PC-9 (cell line): ENCODE measurements around the gene SP1. TPM values are rescaled to one million over a fixed set of nuclear protein-coding genes. Genes with fewer than 3 reads are reported as not detected.
"Not testable (repeated sequence)": the region's sequence is repeated elsewhere in the genome, so short reads cannot be mapped to it uniquely, and the experiment has no call there.

ENCODE experiments used
- BruUV-seq: library from RNA; stranded (reverse); fragments of 400-500 nt; replicated peaks from 2 replicates; lab custom pipeline; 2021; lab: Mats Ljungman, UMichigan
- CTCF ChIA-PET: fragments of 300-600 bp; sonication (Branson Sonifier 250); formaldehyde crosslinking; loops from one replicate; lab custom pipeline; 2022; ENCODE audit warnings: antibody characterized with exemption; lab: Charles Lee
- POLR2A ChIA-PET: fragments of 300-600 bp; sonication (Branson Sonifier 250); formaldehyde crosslinking; loops from one replicate; lab custom pipeline; 2022; ENCODE audit warnings: antibody characterized with exemption; ENCODE audit not compliant: unreplicated experiment; lab: Charles Lee
- DNase-seq, 2 experiments: peaks; one replicate each; pipeline versions ENCODE4 v3.0.0 to v3.0.0-alpha.2; 2015 to 2022; ENCODE audit warnings: mixed read lengths in 1 of 2
- H2AFZ ChIP-seq: fragments of 200-600 bp; sonication (generic); 2 replicates; pipeline ENCODE4 v1.8.1; 2017; ENCODE audit warnings: antibody characterized with exemption
- H3F3A ChIP-seq: fragments of 200-600 bp; sonication (generic); 2 replicates; pipeline ENCODE4 v1.8.1; 2017; ENCODE audit warnings: antibody characterized with exemption, mild to moderate bottlenecking, low read depth; ENCODE audit not compliant: insufficient read depth
- H3K27ac ChIP-seq: fragments of 200-600 bp; sonication (generic); 2 replicates; pipeline ENCODE4 v1.6.1; 2016; ENCODE audit warnings: mixed run types
- H3K27me3 ChIP-seq: fragments of 200-600 bp; sonication (generic); 2 replicates; pipeline ENCODE4 v1.6.1; 2016; ENCODE audit warnings: low read depth, mixed run types; ENCODE audit not compliant: insufficient read depth
- H3K36me3 ChIP-seq: fragments of 200-600 bp; sonication (generic); 2 replicates; pipeline ENCODE4 v1.6.1; 2016; ENCODE audit warnings: low read depth, mixed run types
- H3K4me1 ChIP-seq: fragments of 200-600 bp; sonication (generic); replicated peaks from 2 replicates; pipeline ENCODE4 v1.6.1; 2016; ENCODE audit warnings: mixed run types; ENCODE audit not compliant: insufficient read depth
- H3K4me2 ChIP-seq: fragments of 200-600 bp; sonication (generic); 2 replicates; pipeline ENCODE4 v1.6.1; 2017; ENCODE audit warnings: mixed run types
- H3K4me3 ChIP-seq: fragments of 200-600 bp; sonication (generic); 2 replicates; pipeline ENCODE4 v1.6.1; 2016; ENCODE audit warnings: mixed run types
- H3K79me2 ChIP-seq: fragments of 200-600 bp; sonication (generic); 2 replicates; pipeline ENCODE4 v1.6.1; 2017; ENCODE audit warnings: low read depth, mixed run types
- H3K9me2 ChIP-seq: fragments of 200-600 bp; sonication (generic); 2 replicates; pipeline ENCODE4 v1.8.1; 2017; ENCODE audit warnings: mild to moderate bottlenecking; ENCODE audit not compliant: insufficient read depth
- H3K9me3 ChIP-seq: fragments of 200-600 bp; sonication (generic); 2 replicates; pipeline ENCODE4 v1.8.1; 2016; ENCODE audit warnings: low read depth; ENCODE audit not compliant: insufficient read depth
- H4K20me1 ChIP-seq: fragments of 200-600 bp; sonication (generic); 2 replicates; pipeline ENCODE4 v1.8.1; 2017; ENCODE audit not compliant: insufficient read depth
- EZH2 ChIP-seq: fragments of 200-600 bp; sonication (generic); IDR thresholded peaks from 2 replicates; pipeline ENCODE4 v1.8.0; 2017; ENCODE audit warnings: antibody characterized with exemption, low read depth
- intact Hi-C: fragments of 100-400 bp; cut with micrococcal nuclease; formaldehyde crosslinking; loops from one replicate; pipeline ENCODE4 v1.10.0; 2022; ENCODE audit not compliant: unreplicated experiment
- total RNA-seq: library from RNA; stranded (reverse); gene quantifications from 2 replicates; pipeline ENCODE4 v1.2.3, GENCODE V29; 2021
- TF ChIP-seq, protein P1 (sequence below): fragments of 200-600 bp; sonication (generic); conservative IDR thresholded peaks from 2 replicates; pipeline ENCODE4 v1.6.1; 2017; ENCODE audit warnings: mixed run types, antibody characterized with exemption, mild to moderate bottlenecking, moderate library complexity

Gene SP1
- total RNA-seq, 1 experiment from 2014 or later = 118 TPM

DNA sequence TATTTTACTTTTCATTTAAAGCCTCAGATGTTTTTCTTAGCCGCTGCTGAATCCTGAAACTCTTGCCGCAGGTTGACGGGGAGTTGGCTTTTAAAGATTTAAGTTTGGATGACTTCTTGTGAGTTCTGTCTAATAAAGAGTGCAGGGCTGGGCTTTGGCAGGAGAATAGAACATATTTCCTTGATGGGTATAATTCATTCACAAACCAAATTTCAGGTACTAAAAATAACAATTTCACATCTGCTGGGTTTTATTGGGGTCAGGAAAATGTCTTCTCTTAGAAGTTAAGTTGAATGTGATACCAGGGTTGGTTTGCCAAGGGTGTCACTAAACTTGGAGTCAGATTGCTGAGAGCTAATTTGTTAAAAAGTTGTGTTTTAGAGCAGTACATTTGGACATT, 9.7 kb downstream of the SP1 start:
- peak overlapping the region; percentile 34 for H3K4me2 ChIP-seq
- H3K27ac ChIP-seq = 0 out of 2 replicates have a peak overlapping the region, but pooled peaks have one; percentile 21
- H3K36me3 ChIP-seq = peaks cover 47% of the 10 kb centered on the region
- DNase-seq = no peak
- ChIA-PET POLR2A (no interaction called here), CTCF (interaction anchor here (0.6 kb wide), 1 partner anchor 15 kb away, joined by 3 read pairs; no protein-coding TSS in a partner anchor)
- H3K9me2 ChIP-seq = no peaks in the 10 kb centered on the region
- H4K20me1 ChIP-seq = peaks cover 81% of the 10 kb centered on the region
- peaks cover 95% of the 10 kb centered on the region for H3K79me2 ChIP-seq
- H3F3A ChIP-seq = peaks cover 19% of the 10 kb centered on the region; the same call in 1 of the 2 replicates
- H2AFZ ChIP-seq = no peak overlapping the region
- peaks cover 62% of the 10 kb centered on the region for H3K4me1 ChIP-seq
- H3K9me3 ChIP-seq = no peaks in the 10 kb centered on the region
- no TSS peak for BruUV-seq
- intact Hi-C loops = no loop called here
- TF ChIP-seq, protein P1, sequence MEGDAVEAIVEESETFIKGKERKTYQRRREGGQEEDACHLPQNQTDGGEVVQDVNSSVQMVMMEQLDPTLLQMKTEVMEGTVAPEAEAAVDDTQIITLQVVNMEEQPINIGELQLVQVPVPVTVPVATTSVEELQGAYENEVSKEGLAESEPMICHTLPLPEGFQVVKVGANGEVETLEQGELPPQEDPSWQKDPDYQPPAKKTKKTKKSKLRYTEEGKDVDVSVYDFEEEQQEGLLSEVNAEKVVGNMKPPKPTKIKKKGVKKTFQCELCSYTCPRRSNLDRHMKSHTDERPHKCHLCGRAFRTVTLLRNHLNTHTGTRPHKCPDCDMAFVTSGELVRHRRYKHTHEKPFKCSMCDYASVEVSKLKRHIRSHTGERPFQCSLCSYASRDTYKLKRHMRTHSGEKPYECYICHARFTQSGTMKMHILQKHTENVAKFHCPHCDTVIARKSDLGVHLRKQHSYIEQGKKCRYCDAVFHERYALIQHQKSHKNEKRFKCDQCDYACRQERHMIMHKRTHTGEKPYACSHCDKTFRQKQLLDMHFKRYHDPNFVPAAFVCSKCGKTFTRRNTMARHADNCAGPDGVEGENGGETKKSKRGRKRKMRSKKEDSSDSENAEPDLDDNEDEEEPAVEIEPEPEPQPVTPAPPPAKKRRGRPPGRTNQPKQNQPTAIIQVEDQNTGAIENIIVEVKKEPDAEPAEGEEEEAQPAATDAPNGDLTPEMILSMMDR = no peak
- TF ChIP-seq EZH2 = no peak
- H3K27me3 ChIP-seq = no peaks in the 10 kb centered on the region
- no peak overlapping the region for H3K4me3 ChIP-seq

DNA sequence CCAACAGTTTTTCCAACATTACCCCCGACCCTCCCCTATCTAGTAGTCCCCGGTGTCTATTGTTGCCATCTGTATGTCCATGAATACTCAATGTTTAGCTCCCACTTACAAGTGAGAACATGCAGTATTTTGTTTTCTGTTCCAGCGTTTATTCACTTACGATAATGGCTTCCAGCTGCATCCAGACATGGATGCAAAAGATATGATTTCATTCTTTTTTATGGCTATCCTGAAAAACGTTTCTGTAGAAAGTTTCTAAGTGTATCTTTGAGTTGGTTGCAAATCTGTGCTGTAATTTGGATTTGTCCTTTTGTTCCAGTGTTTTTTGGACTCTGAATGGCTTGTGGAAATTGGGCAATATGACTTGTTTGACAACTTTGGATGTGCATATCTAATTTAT, 11.7 kb downstream of the SP1 start:
- Histone ChIP-seq H3K9me3 (no peaks in the 10 kb centered on the region), H3K4me3 (no peak overlapping the region), H3K9me2 (no peaks in the 10 kb centered on the region), H3K4me2 (no peak overlapping the region), H3F3A (peaks cover 23% of the 10 kb centered on the region; the same call in 1 of the 2 replicates), H3K36me3 (peaks cover 36% of the 10 kb centered on the region), H3K27me3 (no peaks in the 10 kb centered on the region), H3K79me2 (peaks cover 95% of the 10 kb centered on the region), H3K4me1 (peaks cover 42% of the 10 kb centered on the region), H4K20me1 (peaks cover 68% of the 10 kb centered on the region), H2AFZ (no peak overlapping the region), H3K27ac (no peak overlapping the region)
- TF ChIP-seq, protein P1 = no peak
- no peak for TF ChIP-seq EZH2
- ChIA-PET POLR2A (interaction anchor here (0.6 kb wide), 1 partner anchor 14 kb away, joined by 10 read pairs; no protein-coding TSS in a partner anchor), CTCF (no interaction called here)
- no TSS peak for BruUV-seq
- intact Hi-C loops = no loop called here
- DNase-seq = no peak

DNA sequence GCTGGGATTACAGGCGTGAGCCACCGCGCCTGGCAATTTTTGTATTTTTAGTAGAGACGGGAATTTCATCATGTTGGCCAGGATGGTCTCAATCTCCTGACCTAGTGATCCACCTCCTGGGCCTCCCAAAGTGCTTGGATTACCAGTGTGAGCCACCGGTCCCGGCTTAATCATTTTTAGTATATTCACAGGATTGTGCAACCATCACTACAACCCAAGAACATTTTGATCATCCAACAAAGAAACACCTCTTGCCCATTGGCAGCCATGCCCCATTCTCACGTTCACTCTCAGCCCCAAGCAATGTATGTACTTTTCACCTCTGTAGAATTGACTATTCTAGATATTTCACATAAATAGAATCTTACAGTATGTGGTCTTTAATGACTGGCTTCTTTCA, 19.9 kb downstream of the SP1 start:
- no TSS peak for BruUV-seq
- ChIA-PET POLR2A (interaction anchor here (0.6 kb wide), 1 partner anchor 17 kb away, joined by 6 read pairs; no protein-coding TSS in a partner anchor), CTCF (no interaction called here)
- no peak overlapping the region for H3K4me3 ChIP-seq
- H3K9me2 ChIP-seq = no peaks in the 10 kb centered on the region
- peaks cover 77% of the 10 kb centered on the region for H3K79me2 ChIP-seq
- peaks cover 32% of the 10 kb centered on the region for H4K20me1 ChIP-seq
- H3K36me3 ChIP-seq = peaks cover 26% of the 10 kb centered on the region
- no peak for TF ChIP-seq EZH2
- no peak overlapping the region for H3K27ac ChIP-seq
- H2AFZ ChIP-seq = no peak overlapping the region
- DNase-seq = no peak
- intact Hi-C loops = no loop called here
- H3K9me3 ChIP-seq = no peaks in the 10 kb centered on the region
- H3K4me2 ChIP-seq = no peak overlapping the region
- H3F3A ChIP-seq = peaks cover 27% of the 10 kb centered on the region; the same call in 1 of the 2 replicates
- H3K4me1 ChIP-seq = no peaks in the 10 kb centered on the region
- no peaks in the 10 kb centered on the region for H3K27me3 ChIP-seq

DNA sequence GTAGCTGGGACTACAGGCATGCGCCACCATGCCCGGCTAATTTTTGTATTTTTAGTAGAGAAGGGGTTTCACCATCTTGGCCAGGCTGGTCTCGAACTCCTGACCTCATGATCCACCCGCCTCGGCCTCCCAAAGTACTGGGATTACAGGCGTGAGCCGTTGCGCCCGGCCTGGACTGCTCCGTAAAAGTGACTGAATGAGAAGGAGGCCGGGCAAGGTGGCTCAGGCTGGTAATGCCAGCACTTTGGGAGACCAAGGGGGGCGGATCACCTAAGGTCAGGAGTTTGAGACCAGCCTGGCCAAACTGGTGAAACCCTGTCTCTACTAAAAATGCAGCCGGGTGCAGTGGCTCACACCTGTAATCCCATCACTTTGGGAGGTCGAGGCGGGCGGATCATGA, 22.4 kb downstream of the SP1 start:
- Histone ChIP-seq H3F3A (0 out of 2 replicates have a peak, but pooled peaks cover 16% of the 10 kb centered on the region), H3K36me3 (peaks cover 38% of the 10 kb centered on the region), H3K79me2 (peaks cover 54% of the 10 kb centered on the region), H4K20me1 (peaks cover 39% of the 10 kb centered on the region)
- H3K9me3 ChIP-seq, intact Hi-C loops, H3K4me1 ChIP-seq, DNase-seq, H3K27ac ChIP-seq, H3K9me2 ChIP-seq, H3K4me2 ChIP-seq, H2AFZ ChIP-seq, H3K27me3 ChIP-seq, CTCF ChIA-PET, BruUV-seq, H3K4me3 ChIP-seq, POLR2A ChIA-PET: not testable (repeated sequence)
